Measurements from ENCODE around the gene C9orf72. TPM values are rescaled to one million over a fixed set of nuclear protein-coding genes. Genes with fewer than 3 reads are reported as not detected.

The C9orf72 gene
- total RNA-seq, 2 experiments from 2014 or later = 7.0 to 7.3 TPM

DNA sequence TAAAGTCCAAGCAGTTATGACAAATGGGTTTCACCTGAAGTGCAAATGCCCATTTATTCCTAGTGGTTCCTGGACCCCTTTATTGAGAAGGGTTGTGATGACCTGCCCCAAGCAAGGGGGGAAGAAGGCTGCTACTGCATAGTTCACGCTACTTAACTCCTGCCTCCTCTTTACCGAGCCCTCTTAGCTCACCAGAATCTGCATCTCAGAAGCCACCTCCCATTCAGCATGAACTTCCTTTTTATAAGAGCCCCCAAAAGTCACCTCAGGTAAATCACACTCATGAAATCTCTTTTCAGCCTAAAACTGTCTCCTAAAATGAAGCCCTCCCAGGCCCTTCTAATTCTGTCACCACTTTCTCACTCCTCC is 26.6 kb upstream of the C9orf72 start:
- ChIA-PET CTCF (no interaction called here), POLR2A (no interaction called here)
- Mint-ChIP-seq H3K27me3 (no peaks in the 10 kb centered on the region), H3K27ac (no peak overlapping the region), H3K4me1 (ENCODE audit: low read depth) (no peaks in the 10 kb centered on the region), H3K9me3 (no peaks in the 10 kb centered on the region), H3K36me3 (ENCODE audit: low read depth) (no peaks in the 10 kb centered on the region), H3K4me3 (no peak overlapping the region)
- intact Hi-C loops (cut with micrococcal nuclease) = no loop called here
- DNase-seq (no peak), ATAC-seq (no peak)
- TF ChIP-seq, protein P1, sequence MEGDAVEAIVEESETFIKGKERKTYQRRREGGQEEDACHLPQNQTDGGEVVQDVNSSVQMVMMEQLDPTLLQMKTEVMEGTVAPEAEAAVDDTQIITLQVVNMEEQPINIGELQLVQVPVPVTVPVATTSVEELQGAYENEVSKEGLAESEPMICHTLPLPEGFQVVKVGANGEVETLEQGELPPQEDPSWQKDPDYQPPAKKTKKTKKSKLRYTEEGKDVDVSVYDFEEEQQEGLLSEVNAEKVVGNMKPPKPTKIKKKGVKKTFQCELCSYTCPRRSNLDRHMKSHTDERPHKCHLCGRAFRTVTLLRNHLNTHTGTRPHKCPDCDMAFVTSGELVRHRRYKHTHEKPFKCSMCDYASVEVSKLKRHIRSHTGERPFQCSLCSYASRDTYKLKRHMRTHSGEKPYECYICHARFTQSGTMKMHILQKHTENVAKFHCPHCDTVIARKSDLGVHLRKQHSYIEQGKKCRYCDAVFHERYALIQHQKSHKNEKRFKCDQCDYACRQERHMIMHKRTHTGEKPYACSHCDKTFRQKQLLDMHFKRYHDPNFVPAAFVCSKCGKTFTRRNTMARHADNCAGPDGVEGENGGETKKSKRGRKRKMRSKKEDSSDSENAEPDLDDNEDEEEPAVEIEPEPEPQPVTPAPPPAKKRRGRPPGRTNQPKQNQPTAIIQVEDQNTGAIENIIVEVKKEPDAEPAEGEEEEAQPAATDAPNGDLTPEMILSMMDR (IDR thresholded peaks at IDR 0.05) = no peak

DNA sequence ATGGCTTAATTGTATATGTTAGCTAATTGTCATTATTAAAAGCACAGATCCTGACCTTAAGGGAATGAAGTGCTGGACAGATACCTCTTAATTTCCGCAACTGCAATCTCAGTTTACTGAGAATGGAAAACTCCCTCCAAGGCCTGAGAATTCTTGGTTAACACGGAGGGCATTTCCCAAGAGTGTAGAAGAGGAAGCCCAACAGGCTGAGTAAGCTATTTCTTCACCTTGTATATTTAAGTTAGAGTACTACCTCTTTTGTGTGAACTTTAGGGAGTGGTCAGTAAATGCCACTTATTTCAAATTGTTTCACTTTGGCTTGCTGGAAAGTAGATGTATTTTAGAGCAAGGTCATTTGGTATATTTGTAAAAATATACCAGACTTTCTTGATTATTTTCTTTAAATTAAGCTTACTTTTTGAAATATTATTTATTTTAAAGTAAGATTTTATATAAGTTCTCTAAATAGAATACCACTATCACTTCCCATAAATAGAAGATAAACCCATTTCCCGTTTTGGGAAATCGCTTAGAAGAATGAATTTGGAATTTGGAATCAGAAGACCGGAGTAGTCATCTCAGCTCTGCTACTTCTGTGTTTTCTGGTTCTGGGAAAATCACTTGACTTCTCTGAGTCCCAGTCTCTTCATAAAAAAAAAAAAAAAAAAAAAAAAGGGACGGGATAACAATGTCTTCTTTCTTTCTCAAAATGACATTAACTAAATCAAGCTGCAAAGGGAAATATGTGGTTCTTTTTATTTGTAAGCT is 26.0 kb upstream of the C9orf72 start:
- intact Hi-C loops (cut with micrococcal nuclease) = no loop called here
- DNase-seq (no peak), ATAC-seq (no peak)
- no peaks in the 10 kb centered on the region for H3K9me3 Mint-ChIP-seq
- H3K4me1 Mint-ChIP-seq (ENCODE audit: low read depth) = no peaks in the 10 kb centered on the region
- no peak overlapping the region for H3K27ac Mint-ChIP-seq
- CTCF ChIA-PET = no interaction called here
- no peak overlapping the region for H3K4me3 Mint-ChIP-seq
- TF ChIP-seq, protein P1 (IDR thresholded peaks at IDR 0.05) = no peak
- no peaks in the 10 kb centered on the region for H3K27me3 Mint-ChIP-seq
- POLR2A ChIA-PET = no interaction called here
- no peaks in the 10 kb centered on the region for H3K36me3 Mint-ChIP-seq (ENCODE audit: low read depth)

DNA sequence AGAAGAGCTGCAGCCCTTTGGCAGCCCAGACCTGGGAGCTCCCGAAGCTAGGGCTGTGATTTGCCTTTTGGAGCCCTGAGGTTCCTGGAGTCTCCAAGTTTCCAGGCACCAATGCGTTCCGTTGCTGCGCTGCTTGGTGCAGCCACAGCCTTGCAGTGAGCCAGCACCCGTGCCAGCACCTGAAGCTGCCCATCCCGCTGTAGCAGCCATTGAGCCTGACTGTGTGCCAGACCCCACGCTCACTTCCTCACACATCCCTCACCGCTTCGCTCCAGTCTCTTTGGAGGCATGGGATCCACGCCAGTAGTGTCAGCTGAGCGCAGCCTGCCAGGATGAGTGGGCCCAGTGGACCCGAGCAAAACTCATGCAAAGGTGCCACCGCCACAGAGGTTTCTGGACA is 22.5 kb upstream of the C9orf72 start:
- TF ChIP-seq, protein P1 (IDR thresholded peaks at IDR 0.05) = no peak
- H3K9me3 Mint-ChIP-seq = no peaks in the 10 kb centered on the region
- ChIA-PET CTCF (no interaction called here), POLR2A (no interaction called here)
- no peaks in the 10 kb centered on the region for H3K4me1 Mint-ChIP-seq (ENCODE audit: low read depth)
- DNase-seq (no peak), ATAC-seq (no peak)
- no peak overlapping the region for H3K4me3 Mint-ChIP-seq
- H3K27me3 Mint-ChIP-seq = peaks cover 5% of the 10 kb centered on the region
- H3K36me3 Mint-ChIP-seq (ENCODE audit: low read depth) = no peaks in the 10 kb centered on the region
- intact Hi-C loops (cut with micrococcal nuclease) = no loop called here
- no peak overlapping the region for H3K27ac Mint-ChIP-seq

DNA sequence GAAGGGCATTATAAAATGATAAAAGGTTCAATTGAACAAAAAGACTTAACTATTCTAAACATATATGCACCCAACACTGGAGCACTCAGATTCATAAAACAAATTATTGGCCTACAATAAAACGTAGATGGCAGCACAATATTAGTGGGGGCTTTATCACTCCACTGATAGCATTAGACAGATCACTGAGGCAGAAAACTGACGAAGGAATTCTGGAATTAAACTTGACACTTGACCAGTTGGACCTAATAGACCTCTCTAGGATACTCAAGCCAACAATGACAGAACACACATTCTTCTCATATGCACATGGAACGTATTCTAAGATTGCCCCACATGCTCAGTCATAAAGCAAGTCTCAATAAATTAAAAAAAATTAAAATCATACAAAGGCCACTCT is 18.4 kb upstream of the C9orf72 start:
- intact Hi-C loops (cut with micrococcal nuclease) = no loop called here
- H3K36me3 Mint-ChIP-seq (ENCODE audit: low read depth) = no peaks in the 10 kb centered on the region
- peaks cover 19% of the 10 kb centered on the region for H3K27me3 Mint-ChIP-seq
- no peak for DNase-seq
- ChIA-PET POLR2A (interaction anchor here (0.6 kb wide), 1 partner anchor 35 kb away, joined by 3 read pairs; no protein-coding TSS in a partner anchor), CTCF (no interaction called here)
- no peaks in the 10 kb centered on the region for H3K4me1 Mint-ChIP-seq (ENCODE audit: low read depth)
- H3K4me3 Mint-ChIP-seq = no peak overlapping the region
- no peak for ATAC-seq
- H3K9me3 Mint-ChIP-seq = no peaks in the 10 kb centered on the region
- TF ChIP-seq, protein P1 (IDR thresholded peaks at IDR 0.05) = no peak
- H3K27ac Mint-ChIP-seq = no peak overlapping the region

DNA sequence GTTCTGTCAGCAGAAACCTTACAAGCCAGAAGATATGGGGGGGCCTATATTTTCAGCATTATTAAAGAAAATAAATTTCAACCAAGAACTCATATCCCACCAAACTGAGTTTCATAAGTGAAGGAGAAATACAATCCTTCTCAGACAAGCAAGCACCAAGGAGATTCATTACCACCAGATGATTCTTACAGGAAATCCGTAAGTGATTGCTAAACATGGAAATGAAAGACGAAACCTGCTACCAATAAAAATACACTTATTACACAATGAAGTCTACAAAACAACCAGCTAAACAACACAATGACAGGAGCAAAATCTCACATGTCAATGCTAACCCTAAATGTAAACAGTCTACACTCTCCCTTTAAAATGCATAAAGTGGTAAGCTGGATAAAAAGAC is 17.8 kb upstream of the C9orf72 start:
- Mint-ChIP-seq H3K27me3 (peaks cover 21% of the 10 kb centered on the region), H3K4me1 (ENCODE audit: low read depth) (no peaks in the 10 kb centered on the region), H3K9me3 (no peaks in the 10 kb centered on the region), H3K27ac (no peak overlapping the region), H3K36me3 (ENCODE audit: low read depth) (no peaks in the 10 kb centered on the region), H3K4me3 (no peak overlapping the region)
- CTCF ChIA-PET = no interaction called here
- DNase-seq (no peak), ATAC-seq (no peak)
- intact Hi-C loops (cut with micrococcal nuclease) = no loop called here
- POLR2A ChIA-PET = no interaction called here
- TF ChIP-seq, protein P1 (IDR thresholded peaks at IDR 0.05) = no peak

Data from activated CD8-positive, alpha-beta T cell treated with anti-CD3 and anti-CD28 coated beads for 36 hours (primary cell).